GM18868 (cell line): ENCODE measurements around the gene HSD17B8.

Experiments
- ATAC-seq: cut with Tn5 transposase; IDR thresholded peaks from one replicate; pipeline ENCODE4 v1.9.1; 2021; ENCODE audit warnings: mild to moderate bottlenecking, moderate library complexity; ENCODE audit not compliant: unreplicated experiment

Gene HSD17B8

DNA sequence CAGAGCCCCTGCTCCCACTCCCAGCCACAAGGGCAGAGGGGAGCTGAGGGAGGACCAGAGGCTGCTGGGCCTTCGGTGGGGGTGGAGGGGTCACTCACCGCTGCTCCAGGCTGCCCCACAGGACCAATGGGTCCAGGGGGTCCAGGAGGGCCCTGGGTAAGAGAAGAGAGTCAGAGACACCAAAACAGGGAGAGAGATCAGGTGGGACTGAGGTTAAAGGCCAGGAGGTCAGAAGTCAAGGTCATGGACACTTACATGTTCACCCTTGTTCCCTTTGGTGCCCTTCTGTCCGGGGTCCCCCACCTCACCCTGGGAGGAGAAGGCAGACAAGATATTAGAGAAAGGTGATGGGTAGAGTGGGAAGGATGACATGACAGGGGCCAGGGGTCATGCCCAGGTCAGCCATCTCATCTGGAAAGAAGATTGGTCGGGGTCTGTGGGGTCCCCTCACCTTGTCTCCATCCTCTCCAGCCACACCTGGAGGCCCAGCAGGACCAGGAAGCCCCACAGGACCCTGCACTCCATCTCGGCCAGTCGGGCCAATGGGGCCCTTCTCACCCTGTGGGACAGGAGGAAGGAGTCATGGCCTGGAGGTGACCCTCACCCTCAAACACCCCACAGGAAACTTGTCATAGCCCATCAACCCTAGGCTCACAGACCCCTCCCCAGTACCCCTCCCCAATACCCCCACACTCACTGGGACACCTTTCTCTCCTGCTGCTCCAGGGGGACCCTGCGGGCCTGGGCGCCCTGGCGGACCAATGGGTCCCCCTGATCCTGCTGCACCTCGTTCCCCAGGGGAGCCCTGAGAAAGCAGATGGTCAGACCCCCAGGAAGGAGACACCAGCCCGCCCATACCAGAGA, 33.2 kb upstream of the HSD17B8 start:
- ATAC-seq, result no peak

DNA sequence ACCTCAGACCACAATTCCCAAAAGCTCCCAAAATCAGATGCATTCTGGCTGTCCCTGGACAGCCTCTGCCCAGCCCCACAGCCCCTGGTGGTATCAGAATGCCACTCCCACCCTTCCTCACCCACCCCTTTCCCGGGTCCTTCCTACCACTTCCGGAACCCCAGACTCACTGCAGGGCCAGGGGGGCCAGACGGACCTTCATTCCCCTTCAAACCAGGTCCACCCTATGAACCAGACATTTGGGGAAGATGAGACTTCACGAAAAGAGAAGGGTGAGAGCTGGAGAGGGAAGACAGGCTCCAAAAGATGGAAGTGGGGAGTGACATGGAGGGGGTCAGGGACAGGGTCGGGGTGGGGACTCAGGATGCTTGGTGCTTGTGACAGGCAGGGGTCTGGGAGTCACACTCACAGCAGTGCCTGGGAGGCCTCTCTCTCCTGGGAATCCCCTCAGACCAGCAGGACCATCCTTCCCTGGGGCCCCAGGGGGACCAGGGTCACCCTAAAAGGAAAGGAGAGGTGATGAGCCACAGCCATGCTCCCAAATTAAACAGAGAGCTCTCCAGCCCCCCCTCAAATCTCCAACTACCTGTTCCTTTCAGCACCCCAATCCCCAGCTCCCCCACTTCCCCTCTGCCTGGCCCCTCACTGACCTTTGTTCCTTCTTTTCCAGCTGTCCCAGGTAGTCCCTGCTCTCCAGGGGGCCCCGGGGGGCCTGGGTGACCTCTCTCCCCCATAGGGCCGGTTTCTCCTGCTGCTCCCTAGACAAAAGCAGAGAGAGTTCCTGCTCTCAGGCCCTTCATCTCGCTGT, 32.4 kb upstream of the HSD17B8 start:
- no peak for ATAC-seq

DNA sequence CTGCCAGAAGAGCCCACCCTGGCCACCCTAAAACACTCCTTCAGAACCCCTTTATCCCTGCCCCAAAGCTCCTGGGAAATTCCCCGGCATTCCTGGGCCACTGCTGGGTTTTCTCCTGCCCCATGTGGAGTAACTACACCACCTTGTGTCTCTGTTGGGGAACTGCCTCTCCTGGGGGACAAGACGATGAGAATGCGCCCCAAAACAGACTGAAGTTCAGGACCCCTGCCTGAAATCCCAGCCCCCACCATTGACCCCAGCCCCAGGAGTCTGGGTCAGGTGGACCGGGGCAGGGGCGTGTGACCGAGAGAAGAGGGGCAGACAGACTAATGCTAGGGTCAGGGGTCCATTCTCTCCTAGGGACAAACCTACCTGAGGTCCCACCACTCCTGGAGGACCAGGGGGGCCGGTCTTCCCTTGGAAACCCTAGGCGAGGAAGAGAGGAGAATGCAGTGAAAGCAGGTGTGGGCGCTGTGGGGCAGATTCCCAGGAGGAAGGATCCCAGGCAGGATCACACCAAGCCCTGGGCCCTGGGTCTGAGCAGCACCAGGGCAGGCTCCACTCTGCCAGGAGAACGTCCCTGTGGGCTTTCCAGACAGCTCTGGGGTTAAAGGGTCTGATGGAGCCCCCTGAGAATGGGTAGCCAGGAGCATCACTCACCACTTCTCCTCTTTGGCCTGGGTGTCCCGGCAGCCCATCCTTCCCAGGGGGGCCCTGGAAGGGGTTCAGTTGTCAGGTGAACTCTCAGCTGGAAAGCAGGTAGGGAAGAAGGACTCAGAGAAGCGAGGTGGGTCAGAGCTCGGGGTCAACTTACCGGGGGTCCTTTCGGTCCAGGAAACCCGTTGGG, 31.5 kb upstream of the HSD17B8 start:
- no peak for ATAC-seq

- no peak for ATAC-seq
Observed at GRCh38 chr6:33173535-33174180, 30.8 kb upstream of the HSD17B8 start.

GRCh38 chr6:33174784-33175183, 29.7 kb upstream of the HSD17B8 start:
- no peak for ATAC-seq

DNA sequence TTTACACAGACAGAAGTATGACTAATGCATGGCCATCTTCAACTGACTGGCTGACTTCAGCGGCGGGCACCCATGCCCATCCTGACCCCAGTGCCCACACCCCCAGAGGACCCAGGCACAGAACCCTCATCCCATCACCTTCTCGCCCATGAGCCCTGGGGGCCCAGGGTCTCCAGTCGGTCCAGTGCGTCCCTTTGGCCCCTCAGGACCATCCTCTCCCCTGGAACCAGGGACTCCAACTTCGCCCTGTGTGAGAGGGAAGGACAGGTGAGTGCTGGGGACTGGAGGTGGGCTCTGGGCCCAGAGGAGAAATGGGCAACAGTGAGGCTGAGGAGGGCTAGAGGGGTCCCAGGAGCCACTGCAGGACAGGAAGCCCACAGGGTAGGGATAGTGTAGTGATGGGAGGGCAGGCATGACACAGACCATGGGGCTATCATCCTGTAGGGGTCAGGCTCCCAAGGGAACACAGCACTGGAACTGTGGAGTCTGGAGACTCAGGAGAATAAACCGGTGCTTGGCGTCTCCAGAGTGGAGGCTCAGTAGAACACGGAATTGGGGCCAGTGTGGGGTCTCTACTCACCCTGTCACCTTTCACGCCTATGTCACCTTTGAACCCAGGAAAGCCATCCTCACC, 28.9 kb upstream of the HSD17B8 start:
- no peak for ATAC-seq

DNA sequence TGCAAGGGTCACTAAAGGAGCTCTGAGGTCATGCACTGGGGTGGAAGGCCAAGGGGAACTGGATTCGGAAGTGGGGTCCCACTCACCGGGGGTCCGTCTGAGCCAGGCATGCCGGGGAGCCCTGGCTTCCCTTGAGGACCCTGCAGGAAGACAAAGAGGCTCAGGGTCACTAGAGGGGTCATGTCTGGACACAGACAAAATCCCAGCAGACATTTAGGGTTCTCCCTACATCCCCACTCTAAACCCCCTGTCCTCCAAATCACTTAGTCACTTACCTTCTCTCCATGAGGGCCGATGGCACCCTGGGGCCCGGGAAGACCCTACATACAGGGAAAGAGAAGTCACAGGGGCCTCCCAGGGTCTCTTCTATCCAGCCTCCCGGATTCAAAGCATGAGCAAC, 27.5 kb upstream of the HSD17B8 start:
- ATAC-seq, result no peak

GRCh38 chr6:33177552-33178446, 26.7 kb upstream of the HSD17B8 start:
- ATAC-seq, result no peak

DNA sequence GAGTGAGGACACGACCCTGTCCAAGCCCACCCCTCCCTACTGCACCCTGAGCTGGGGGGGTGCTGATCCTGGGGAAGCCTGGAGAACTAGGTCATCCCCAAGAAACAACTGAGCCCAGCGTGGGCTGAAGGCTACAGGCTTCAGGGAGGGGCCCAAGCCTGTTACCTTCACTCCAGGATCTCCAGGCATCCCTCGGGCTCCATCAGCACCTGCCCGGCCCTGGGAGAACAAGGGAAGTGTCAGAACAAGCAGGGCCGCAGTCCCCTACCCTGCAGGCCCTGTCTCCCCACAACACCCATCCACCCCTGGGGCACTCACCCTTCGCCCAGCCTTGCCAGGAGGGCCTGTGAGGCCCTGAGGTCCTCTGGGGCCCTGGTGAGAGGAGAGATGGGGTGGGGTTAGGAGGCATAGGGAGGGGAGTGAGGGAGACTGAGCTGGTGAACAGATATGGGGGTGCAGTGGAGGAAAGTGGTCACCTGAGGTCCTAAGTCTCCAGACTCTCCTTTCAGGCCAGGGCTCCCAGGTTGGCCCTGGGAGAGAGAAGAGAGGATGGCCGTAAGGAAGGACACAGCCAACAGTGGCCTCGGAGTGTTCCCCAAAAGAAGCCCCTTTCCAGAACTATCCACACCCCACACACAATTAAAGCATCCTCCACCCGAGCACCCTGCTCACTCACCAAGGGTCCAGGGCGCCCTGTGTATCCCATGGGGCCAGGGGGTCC, 25.5 kb upstream of the HSD17B8 start:
- ATAC-seq, result no peak

DNA sequence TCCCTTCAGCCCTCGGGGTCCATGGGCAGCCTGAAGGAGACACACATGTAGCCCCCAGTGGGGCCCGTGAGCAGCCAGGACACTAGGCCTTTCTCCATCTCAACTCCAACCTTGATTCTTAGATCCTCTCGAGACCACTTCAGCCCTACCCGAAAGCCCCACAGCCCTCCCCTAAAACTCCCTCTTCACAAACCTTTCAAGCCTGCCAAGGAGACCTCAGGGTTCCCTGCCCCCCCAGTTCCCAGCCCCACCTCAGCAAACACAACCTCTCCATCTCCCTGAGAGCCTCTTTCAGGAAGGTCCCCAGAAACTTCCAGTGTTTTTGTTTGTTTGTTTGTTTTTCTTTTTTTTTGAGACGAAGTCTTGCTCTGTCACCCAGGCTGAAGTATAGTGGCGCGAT, 23.3 kb upstream of the HSD17B8 start:
- no peak for ATAC-seq

- no peak for ATAC-seq
Observed at GRCh38 chr6:33183071-33183683, 21.3 kb upstream of the HSD17B8 start.

GRCh38 chr6:33185190-33185589, 19.3 kb upstream of the HSD17B8 start:
- ATAC-seq, result no peak

DNA sequence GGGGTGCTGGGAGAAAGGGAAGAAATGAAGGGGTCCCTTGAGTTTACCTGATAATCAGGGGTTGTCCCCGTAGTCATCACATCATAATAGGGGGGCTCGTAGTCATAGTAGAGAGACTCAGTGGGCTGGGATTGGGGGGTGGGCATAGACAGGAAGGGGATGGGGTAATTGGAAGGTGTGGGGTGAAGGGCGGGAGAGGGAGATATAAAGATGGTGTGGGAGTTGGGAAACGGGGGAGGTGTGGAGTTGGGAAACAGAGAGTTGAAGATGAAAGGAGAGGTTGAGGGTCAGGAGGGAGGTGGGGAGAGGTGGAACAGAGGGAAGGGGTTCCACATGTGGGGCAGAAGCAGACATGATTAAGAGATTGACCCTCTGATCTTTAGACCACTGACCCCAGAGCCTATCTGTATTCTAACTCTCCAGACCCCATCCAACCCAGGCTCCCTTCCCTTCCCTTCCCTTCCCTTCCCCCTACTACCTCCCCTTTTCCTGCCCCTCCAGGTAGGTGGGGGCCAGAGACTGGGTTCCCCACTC, 18.7 kb upstream of the HSD17B8 start:
- no peak for ATAC-seq

DNA sequence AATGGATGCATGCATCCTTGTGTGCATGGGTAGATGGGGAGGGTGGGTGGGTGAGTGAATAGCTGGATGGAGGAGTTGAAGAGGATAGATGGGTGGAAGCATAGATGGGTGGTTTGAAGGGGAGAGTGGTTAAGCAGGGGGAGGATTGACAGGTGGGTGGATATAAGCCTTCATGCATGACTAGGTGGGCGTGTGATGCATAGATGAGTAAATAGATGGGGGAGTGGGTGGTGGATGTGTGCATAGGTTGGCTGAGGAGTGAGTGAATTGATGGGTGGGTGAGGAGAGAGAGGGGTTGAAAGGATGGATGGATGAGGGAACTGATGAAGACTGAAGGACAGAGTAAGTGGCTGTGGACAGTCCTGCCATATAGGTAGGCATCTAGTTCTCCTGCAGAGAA, 16.6 kb upstream of the HSD17B8 start:
- ATAC-seq, result no peak

DNA sequence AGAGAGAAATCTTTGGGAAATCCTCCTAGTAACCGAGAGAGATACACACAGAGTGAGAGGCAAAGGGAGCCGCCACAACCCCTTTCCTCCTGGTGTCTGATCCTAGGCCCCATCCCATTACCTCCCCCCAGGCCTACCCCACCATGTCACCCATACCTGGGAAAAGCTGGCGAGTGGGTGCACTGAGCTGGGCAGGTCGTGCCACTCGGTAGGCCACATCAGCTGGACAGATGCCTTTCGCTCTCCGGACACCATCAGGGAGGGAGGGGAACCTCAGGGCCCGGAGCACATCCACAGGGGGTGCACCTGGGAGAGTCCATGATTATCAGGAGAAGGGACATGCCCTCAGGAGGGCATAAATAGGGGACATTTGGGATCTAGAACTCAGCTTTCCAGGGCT, 15.3 kb upstream of the HSD17B8 start:
- no peak for ATAC-seq

DNA sequence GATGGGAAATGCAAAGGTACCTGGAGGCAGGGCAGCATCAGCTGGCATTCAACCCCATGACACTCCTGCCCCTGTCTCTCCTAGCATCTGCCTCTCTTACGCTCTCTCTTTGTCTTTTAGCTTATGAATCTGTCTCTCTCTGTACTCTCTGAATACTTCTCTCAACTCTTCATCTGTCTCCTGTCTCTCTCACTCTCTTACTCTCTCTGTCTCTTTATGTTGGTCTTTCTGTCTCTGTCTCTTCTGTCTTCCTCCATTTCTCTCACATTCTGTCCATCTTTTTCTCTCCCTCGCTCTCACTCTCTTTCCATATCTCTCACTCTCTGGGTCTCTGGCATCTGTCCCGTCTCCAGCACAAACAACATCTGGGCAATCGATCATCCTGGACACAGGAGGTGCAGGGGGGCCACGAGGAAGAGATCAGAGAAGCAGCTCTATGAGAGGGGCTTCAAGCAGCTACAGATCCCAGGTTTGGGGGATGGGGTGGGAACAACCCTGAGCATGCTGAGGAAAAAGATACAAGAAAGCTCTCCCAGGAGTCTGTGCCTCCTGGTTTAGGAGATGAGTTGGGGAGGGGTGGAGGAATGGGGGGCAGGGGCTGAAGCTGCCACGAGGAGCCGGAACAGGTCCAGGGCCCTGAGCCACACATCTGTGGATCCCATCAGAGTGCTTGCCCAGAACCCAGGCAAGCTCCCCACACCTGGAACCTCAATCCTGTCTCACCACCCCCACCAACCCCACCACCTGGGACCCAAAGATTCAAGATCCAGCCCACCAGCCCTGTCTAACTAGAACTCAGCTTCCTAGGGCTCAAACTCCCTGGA, 14.6 kb upstream of the HSD17B8 start:
- ATAC-seq, result no peak

DNA sequence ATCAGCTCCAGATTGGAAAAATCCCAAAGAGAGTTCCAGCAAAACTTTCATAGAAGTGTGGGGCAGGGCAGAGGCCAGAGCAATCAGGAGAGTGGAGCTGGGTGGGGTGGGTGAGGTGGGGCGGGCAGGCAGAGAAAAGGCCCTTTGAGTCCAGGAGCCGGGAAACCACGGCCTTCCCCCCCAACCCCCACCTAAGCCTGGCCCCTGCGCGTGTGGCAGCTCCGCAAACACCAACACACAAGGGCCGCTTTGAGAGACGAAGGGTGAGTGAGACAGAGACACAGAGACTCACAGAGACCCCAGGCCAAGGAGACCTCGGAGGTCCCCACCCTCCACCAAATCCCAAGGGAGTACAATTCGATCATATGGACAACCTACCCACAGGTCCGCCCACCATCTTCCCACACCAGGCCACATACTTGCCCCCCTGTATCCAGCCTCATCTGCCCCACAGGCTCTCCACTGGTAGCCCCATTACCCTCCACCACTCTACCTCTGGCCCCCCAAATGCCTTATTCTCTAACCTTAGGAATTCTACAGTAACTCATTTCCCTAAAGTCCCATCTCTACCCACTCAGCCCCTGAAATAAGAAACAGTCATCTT, 13.8 kb upstream of the HSD17B8 start:
- ATAC-seq, result no peak
